ENCODE results near the gene DERL3.

GRCh38 chr22:23833911-23834317, 4.9 kb downstream of the DERL3 start:
- TF ChIP-seq, protein P1, sequence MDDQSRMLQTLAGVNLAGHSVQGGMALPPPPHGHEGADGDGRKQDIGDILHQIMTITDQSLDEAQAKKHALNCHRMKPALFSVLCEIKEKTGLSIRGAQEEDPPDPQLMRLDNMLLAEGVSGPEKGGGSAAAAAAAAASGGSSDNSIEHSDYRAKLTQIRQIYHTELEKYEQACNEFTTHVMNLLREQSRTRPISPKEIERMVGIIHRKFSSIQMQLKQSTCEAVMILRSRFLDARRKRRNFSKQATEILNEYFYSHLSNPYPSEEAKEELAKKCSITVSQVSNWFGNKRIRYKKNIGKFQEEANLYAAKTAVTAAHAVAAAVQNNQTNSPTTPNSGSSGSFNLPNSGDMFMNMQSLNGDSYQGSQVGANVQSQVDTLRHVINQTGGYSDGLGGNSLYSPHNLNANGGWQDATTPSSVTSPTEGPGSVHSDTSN (CRISPR knock-in tag; IDR thresholded peaks at IDR 0.05; ENCODE audit: borderline replicate concordance) = no peak
- no peak for TF ChIP-seq EP300 (IDR thresholded peaks at IDR 0.05; ENCODE audit: low read depth in 2 of 2, low read length in 2 of 2)
- TF ChIP-seq EP300 (CRISPR knock-in tag; IDR thresholded peaks at IDR 0.05; ENCODE audit: borderline replicate concordance) = no peak
- TF ChIP-seq ZNF720 (CRISPR knock-in tag; IDR thresholded peaks at IDR 0.05) = no peak
- TF ChIP-seq, protein P2, sequence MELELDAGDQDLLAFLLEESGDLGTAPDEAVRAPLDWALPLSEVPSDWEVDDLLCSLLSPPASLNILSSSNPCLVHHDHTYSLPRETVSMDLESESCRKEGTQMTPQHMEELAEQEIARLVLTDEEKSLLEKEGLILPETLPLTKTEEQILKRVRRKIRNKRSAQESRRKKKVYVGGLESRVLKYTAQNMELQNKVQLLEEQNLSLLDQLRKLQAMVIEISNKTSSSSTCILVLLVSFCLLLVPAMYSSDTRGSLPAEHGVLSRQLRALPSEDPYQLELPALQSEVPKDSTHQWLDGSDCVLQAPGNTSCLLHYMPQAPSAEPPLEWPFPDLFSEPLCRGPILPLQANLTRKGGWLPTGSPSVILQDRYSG (CRISPR knock-in tag; IDR thresholded peaks at IDR 0.05) = no peak
- TF ChIP-seq POLR2A (IDR thresholded peaks at IDR 0.05; ENCODE audit: insufficient read depth in 1 of 2, low read depth in 2 of 2, low read length in 2 of 2) = no peak
- TF ChIP-seq KAT2B (IDR thresholded peaks at IDR 0.05; ENCODE audit: borderline replicate concordance, low read depth, low read length) = no peak
- TF ChIP-seq, protein P3, sequence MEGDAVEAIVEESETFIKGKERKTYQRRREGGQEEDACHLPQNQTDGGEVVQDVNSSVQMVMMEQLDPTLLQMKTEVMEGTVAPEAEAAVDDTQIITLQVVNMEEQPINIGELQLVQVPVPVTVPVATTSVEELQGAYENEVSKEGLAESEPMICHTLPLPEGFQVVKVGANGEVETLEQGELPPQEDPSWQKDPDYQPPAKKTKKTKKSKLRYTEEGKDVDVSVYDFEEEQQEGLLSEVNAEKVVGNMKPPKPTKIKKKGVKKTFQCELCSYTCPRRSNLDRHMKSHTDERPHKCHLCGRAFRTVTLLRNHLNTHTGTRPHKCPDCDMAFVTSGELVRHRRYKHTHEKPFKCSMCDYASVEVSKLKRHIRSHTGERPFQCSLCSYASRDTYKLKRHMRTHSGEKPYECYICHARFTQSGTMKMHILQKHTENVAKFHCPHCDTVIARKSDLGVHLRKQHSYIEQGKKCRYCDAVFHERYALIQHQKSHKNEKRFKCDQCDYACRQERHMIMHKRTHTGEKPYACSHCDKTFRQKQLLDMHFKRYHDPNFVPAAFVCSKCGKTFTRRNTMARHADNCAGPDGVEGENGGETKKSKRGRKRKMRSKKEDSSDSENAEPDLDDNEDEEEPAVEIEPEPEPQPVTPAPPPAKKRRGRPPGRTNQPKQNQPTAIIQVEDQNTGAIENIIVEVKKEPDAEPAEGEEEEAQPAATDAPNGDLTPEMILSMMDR (CRISPR knock-in tag; IDR thresholded peaks at IDR 0.05) = no peak
- no peak for TF ChIP-seq EED (CRISPR knock-in tag; IDR thresholded peaks at IDR 0.05)
- TF ChIP-seq CSRNP2 (CRISPR knock-in tag; conservative IDR thresholded peaks at IDR 0.05; ENCODE audit: low read depth) = no peak
- TF ChIP-seq IKZF5 (CRISPR knock-in tag; IDR thresholded peaks at IDR 0.05) = no peak
- no peak for TF ChIP-seq EZH2 (conservative IDR thresholded peaks at IDR 0.05; ENCODE audit: low read depth, low read length)
- no peak for TF ChIP-seq ZNF709 (CRISPR knock-in tag; IDR thresholded peaks at IDR 0.05)
- no peak for TF ChIP-seq SETDB1 (CRISPR knock-in tag; IDR thresholded peaks at IDR 0.05; ENCODE audit: borderline replicate concordance)
- TF ChIP-seq, protein P4, sequence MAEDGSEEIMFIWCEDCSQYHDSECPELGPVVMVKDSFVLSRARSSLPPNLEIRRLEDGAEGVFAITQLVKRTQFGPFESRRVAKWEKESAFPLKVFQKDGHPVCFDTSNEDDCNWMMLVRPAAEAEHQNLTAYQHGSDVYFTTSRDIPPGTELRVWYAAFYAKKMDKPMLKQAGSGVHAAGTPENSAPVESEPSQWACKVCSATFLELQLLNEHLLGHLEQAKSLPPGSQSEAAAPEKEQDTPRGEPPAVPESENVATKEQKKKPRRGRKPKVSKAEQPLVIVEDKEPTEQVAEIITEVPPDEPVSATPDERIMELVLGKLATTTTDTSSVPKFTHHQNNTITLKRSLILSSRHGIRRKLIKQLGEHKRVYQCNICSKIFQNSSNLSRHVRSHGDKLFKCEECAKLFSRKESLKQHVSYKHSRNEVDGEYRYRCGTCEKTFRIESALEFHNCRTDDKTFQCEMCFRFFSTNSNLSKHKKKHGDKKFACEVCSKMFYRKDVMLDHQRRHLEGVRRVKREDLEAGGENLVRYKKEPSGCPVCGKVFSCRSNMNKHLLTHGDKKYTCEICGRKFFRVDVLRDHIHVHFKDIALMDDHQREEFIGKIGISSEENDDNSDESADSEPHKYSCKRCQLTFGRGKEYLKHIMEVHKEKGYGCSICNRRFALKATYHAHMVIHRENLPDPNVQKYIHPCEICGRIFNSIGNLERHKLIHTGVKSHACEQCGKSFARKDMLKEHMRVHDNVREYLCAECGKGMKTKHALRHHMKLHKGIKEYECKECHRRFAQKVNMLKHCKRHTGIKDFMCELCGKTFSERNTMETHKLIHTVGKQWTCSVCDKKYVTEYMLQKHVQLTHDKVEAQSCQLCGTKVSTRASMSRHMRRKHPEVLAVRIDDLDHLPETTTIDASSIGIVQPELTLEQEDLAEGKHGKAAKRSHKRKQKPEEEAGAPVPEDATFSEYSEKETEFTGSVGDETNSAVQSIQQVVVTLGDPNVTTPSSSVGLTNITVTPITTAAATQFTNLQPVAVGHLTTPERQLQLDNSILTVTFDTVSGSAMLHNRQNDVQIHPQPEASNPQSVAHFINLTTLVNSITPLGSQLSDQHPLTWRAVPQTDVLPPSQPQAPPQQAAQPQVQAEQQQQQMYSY (CRISPR knock-in tag; IDR thresholded peaks at IDR 0.05) = no peak
